Measurements from ENCODE around the gene SPINK8.
"Not testable (repeated sequence)": the region's sequence is repeated elsewhere in the genome, so short reads cannot be mapped to it uniquely, and the experiment has no call there.

Gene SPINK8

DNA sequence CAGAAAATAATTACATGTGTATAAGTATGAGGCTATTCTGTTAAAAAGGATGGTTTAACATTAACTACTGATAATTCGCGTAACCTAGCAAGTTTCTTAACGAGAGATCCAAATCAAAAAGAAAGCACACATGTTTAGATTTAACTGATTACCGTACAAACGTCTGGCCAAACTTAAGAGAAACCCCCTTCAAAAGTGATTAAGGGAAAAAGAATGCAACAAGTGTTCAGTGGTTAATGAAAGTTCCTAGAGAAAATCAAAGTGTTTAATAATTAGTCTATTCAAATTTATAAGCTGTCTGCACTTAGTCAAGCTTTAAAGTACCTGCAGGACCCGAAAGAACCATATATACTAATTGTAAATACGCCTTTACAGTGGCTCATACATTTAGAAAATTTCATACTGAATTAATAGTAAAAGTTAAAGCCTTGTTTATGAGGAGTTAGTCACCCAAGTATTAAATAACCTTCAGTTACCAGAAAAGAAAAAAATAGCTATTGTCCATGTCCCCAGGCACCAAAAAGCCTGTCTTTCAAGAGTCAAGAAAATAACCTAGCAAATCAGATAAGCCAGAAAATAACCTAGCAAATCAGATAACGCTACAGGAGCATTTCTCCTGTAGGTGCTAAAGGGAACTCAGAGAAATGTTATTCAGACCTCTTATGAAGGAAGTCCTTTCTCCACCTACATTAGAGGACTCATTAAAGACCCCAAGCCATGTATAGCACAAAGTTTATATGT is 58.0 kb downstream of the SPINK8 start:
- DNase-seq: no peak

DNA sequence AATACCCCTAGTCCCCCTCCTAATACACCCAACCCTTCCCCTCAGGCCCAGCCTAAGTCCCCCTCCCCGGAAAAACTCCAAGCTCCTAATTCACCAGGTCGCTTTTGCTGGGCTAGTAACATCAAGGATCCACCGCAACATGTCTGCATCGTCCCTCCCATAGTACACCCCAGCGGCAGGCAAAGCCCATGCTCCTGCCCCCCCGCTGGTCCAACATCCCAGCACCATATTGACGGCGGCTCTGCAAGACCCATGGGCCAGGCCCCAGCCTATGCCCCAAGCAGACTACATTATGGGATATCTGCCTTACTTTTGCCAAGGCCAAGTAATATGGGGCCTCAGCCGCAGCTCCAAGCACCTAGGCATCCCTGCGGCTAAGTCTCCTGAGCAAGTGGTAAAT is 59.0 kb downstream of the SPINK8 start:
- no peak for DNase-seq

GRCh38 chr3:48273594-48274211 is 59.8 kb downstream of the SPINK8 start:
- peak in 1 of 2 experiments; percentile 2 for DNase-seq

- no peak for DNase-seq
Measured at GRCh38 chr3:48271763-48272498, 61.5 kb downstream of the SPINK8 start.

GRCh38 chr3:48271223-48271622 is 62.2 kb downstream of the SPINK8 start:
- not testable (repeated sequence) for DNase-seq

GRCh38 chr3:48270306-48270705 is 63.2 kb downstream of the SPINK8 start:
- DNase-seq: no peak

DNA sequence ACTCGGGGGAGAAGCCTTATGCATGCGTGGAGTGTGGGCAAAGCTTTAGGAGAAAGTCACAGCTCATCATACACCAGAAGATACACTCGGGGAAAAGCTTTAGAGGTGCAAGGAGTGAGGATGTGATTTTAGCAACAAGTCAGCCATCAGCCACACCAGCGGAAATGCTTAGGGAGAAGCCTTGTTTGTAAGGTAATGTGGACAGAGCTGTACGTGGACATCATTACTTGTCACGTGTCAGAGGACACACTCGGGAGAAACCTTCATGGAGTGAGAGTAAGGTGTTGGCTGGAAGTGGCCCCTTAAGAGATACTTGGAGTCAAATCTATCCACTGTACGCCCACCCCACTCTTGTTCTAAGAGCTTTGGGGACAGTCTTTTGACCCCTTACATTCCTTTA is 63.9 kb downstream of the SPINK8 start:
- DNase-seq: no peak

DNA sequence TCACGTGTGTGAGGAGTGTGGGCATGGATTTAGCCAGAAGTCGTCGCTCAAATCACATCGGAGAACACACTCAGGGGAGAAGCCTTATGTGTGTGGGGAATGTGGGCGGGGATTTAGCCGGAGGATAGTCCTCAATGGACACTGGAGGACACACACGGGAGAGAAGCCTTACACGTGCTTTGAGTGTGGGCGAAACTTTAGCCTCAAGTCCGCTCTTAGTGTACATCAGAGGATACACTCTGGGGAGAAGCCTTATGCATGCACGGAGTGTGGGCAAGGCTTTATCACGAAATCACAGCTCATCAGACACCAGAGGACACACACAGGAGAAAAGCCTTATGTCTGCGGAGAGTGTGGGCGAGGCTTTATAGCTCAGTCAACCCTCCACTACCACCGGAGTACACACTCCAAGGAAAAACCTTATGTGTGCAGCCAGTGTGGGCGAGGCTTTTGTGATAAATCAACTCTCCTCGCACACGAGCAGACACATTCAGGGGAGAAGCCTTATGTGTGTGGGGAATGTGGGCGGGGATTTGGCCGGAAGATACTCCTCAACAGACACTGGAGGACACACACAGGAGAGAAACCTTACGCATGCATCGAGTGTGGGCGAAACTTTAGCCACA is 64.4 kb downstream of the SPINK8 start:
- peak; percentile 14 to 66 for DNase-seq

- peak; percentile 18 to 54 for DNase-seq
Measured at GRCh38 chr3:48268381-48268935, 65.0 kb downstream of the SPINK8 start.

GRCh38 chr3:48267782-48268181 is 65.7 kb downstream of the SPINK8 start:
- no peak for DNase-seq

DNA sequence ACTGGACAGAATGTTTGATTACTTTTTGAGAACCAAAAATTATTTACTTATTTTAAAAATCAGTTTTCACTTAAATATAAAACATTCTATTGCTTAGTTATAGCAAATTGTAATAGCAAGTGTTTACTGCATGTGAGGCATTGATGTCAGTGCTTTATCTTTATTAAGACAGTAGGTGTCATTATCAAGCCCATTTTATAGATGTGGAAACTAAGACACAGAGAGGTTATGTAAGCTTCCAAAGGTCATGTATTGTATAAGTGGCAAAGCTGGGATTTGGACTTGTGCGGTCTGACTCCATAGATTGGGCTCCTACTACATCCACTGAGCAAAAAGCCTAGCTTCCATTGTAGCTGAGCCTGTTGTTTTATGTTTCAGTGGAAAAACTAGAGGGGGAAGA is 74.9 kb downstream of the SPINK8 start:
- no peak for DNase-seq
